GM21367 (cell line): Measurements from ENCODE around the gene CPNE5.
"Not testable (repeated sequence)": the region's sequence is repeated elsewhere in the genome, so short reads cannot be mapped to it uniquely, and the experiment has no call there.

Source experiments
- ATAC-seq: cut with Tn5 transposase; IDR thresholded peaks from one replicate; pipeline ENCODE4 v1.9.1; 2021; ENCODE audit not compliant: unreplicated experiment

Gene CPNE5

GRCh38 chr6:36817176-36817817 lies 21.9 kb downstream of the CPNE5 start:
- ATAC-seq, result no peak

GRCh38 chr6:36815962-36816735 lies 23.1 kb downstream of the CPNE5 start:
- no peak for ATAC-seq

GRCh38 chr6:36814249-36814648 lies 25.0 kb downstream of the CPNE5 start:
- no peak for ATAC-seq

GRCh38 chr6:36813526-36813925 lies 25.7 kb downstream of the CPNE5 start:
- no peak for ATAC-seq

GRCh38 chr6:36813047-36813446 lies 26.2 kb downstream of the CPNE5 start:
- not testable (repeated sequence) for ATAC-seq

GRCh38 chr6:36809941-36810803 lies 29.1 kb downstream of the CPNE5 start:
- ATAC-seq, result no peak

GRCh38 chr6:36809156-36809555 lies 30.1 kb downstream of the CPNE5 start:
- no peak for ATAC-seq

GRCh38 chr6:36808634-36809033 lies 30.6 kb downstream of the CPNE5 start:
- no peak for ATAC-seq

- ATAC-seq, result no peak
Measured at GRCh38 chr6:36807750-36808149, 31.5 kb downstream of the CPNE5 start.

GRCh38 chr6:36807143-36807542 lies 32.1 kb downstream of the CPNE5 start:
- no peak for ATAC-seq

- no peak for ATAC-seq
Measured at GRCh38 chr6:36805917-36806316, 33.3 kb downstream of the CPNE5 start.

- no peak for ATAC-seq
Measured at GRCh38 chr6:36805096-36805797, 34.0 kb downstream of the CPNE5 start.

- ATAC-seq, result no peak
Measured at GRCh38 chr6:36804563-36804962, 34.7 kb downstream of the CPNE5 start.

GRCh38 chr6:36803908-36804307 lies 35.3 kb downstream of the CPNE5 start:
- no peak for ATAC-seq

- ATAC-seq, result no peak
Measured at GRCh38 chr6:36803482-36803881, 35.8 kb downstream of the CPNE5 start.

- no peak for ATAC-seq
Measured at GRCh38 chr6:36800223-36801076, 38.8 kb downstream of the CPNE5 start.

GRCh38 chr6:36798852-36799251 lies 40.4 kb downstream of the CPNE5 start:
- no peak for ATAC-seq

GRCh38 chr6:36797653-36798052 lies 41.6 kb downstream of the CPNE5 start:
- ATAC-seq, result no peak

- no peak for ATAC-seq
Measured at GRCh38 chr6:36797055-36797454, 42.2 kb downstream of the CPNE5 start.

GRCh38 chr6:36794713-36795065 lies 44.6 kb downstream of the CPNE5 start:
- ATAC-seq, result no peak
